GM12801 (cell line): ENCODE measurements around the gene CTNNAL1.

ENCODE experiments used
- TF ChIP-seq, protein P1 (sequence below): IDR thresholded peaks from one replicate; pipeline ENCODE4 v1.5.1; 2011; ENCODE audit warnings: control low read depth; ENCODE audit not compliant: insufficient read length; ENCODE audit errors: extremely low read depth

CTNNAL1 gene

DNA sequence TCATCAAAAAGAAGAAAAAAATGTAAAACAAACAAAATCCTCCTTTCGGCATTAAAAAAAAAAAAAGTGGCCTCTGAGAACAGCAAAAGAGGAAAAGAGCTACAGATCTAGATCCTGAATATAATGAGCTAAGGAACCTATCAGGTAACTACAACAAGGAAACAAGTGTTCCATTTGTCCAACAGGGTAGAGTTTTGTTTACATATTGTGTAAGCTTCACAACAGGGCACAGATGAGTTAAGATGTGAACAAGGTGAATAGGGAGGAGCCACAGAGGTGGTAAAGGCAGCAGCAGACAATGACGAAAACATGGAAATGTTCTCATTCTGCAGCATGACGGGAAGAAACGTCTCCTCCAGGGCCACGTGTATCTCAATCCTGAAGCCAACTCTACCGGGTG, 93.8 kb downstream of the CTNNAL1 start:
- TF ChIP-seq, protein P1, sequence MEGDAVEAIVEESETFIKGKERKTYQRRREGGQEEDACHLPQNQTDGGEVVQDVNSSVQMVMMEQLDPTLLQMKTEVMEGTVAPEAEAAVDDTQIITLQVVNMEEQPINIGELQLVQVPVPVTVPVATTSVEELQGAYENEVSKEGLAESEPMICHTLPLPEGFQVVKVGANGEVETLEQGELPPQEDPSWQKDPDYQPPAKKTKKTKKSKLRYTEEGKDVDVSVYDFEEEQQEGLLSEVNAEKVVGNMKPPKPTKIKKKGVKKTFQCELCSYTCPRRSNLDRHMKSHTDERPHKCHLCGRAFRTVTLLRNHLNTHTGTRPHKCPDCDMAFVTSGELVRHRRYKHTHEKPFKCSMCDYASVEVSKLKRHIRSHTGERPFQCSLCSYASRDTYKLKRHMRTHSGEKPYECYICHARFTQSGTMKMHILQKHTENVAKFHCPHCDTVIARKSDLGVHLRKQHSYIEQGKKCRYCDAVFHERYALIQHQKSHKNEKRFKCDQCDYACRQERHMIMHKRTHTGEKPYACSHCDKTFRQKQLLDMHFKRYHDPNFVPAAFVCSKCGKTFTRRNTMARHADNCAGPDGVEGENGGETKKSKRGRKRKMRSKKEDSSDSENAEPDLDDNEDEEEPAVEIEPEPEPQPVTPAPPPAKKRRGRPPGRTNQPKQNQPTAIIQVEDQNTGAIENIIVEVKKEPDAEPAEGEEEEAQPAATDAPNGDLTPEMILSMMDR = no peak

DNA sequence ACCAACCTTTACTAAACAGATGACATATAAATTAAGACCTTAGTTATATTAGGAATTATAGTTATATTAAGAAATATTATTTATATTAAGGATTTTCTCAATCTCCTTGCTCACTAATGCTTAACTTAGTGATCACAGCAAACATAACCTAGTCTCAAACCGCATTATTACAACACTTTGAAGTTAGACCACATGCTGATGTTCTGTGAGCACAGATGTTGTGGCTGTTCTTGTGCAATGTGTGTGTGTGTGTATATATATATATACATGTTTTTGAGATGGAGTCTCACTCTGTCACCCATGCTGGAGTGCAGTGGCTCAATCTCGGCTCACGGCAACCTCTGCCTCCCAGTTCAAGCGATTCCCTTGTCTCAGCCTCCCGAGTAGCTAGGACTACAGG, 99.9 kb downstream of the CTNNAL1 start:
- TF ChIP-seq, protein P1 = no peak

DNA sequence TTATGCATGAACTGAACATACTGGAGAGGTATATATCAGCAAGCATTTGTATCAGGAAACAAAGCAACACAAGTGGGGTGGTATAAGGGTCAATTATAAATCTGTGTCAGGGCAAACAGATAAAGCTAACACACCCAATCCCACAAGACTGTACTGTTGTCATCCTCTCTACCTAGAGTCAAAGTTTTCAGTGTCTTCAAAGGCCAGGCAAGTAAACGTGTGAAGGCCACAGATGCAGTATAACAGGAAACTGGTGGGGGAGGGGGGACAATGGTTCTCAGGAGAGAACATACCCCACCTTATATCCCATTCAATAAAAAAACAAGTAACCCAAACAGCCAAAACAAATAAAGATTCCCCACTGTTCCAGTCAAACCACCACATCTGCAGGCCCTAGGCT, 101.5 kb downstream of the CTNNAL1 start:
- TF ChIP-seq, protein P1 = no peak

DNA sequence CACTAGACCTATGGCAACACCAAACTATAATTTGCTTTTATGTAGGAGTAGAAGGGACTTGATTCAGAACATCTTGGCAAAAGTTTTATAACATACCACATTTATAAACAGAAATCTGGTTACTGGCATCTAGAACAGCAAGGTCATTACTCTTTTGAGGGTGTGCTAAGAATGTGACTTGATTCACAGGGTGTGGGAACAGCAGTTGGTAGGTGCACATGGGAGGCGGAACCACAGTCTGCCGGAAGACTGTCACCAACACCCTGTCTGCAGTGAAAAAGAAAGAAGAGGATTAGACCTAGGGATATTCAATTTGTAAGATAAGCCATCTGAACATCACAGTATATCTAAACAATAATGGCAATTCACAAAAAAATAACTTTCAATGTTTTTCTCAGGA, 102.4 kb downstream of the CTNNAL1 start:
- TF ChIP-seq, protein P1 = no peak

DNA sequence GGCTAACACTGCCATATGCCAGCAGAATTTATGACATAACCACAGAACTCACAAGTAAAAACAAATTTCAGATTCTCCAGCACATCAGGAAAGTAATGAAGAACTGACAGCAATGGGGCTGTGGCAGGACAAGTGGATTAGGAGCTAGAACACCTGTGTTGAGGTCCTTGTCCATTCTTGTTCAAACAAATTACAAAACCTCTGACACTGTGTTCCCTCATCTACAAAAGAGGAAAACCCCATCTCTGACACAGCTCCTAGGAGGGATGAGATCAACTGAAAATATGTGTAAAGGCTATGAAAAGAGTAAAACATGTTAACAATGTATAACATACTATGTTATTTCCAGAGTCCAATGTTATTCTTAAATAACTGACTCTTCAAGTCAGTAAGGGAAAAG, 102.9 kb downstream of the CTNNAL1 start:
- TF ChIP-seq, protein P1 = no peak

DNA sequence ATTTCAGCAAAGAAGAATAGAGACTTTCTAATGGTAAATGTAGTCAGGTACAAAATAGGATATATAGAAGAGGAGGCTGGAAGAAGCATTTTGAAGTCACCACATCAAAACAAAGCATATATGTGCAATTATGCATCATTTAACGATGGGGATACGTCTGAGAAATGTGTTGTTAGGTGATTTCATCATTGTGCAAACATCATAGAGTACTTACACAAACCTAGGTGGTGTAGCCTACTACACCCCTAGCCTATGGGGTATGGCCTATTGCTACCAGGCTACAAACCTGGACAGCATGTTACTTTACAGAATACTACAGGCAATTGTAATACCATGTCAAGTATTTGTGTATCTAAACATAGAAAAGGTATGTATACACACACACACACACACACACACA, 107.8 kb downstream of the CTNNAL1 start:
- TF ChIP-seq, protein P1 = no peak

DNA sequence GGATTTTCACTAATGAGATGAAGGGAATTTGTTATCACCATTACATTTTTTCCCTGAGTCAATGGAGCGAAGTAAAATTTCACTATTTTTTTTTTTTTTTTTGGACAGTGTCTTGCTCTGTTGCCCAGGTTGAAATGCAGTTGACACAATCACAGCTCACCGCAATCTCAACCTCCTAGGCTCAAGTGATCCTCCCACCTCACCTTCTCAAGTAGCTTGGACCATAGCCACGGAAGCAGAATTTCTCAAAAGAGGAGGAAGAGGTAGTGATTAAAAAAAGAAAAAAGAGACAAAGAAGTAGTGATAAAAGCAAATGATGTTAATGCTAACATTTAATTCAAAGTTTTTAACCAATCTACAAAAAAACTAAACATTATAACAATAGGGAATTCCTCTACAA, 109.1 kb downstream of the CTNNAL1 start:
- TF ChIP-seq, protein P1 = no peak

DNA sequence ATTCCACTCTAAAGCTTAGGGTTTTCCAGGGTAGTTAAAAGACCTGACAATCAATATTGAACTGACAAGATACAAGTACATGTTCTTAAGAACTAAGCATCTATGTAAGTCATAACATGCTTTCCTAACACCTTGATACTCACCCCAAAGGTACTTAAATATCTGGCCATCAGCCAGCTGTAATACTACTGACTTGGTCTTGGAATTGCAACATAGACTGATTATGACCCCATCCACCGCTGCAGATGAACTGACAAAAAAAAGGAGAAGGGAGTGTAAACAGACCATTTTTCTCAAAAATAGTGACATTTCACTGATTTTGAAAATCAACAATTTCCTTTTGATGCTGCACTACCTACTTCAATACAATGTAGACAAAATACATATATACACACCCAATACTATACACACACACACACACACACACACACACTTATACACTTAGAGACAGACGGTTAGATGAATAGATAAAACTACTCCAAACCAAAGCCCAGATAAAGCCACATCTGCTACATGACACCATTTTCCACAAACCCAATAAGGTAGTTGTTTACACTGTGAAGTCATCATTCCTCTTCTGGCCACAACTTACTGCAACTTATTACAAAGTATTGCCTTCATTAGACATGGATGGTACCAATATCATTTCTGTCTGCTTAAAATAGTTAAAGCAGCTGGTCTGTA, 109.7 kb downstream of the CTNNAL1 start:
- TF ChIP-seq, protein P1 = no peak
